ENCODE measurements around the gene EHBP1. TPM values are rescaled to one million over a fixed set of nuclear protein-coding genes. Genes with fewer than 3 reads are reported as not detected.

The EHBP1 gene
- total and polyA plus RNA-seq, 2 experiments from 2014 or later: 11.7 to 30.8 TPM

GRCh38 chr2:62966991-62967390 is 261.5 kb downstream of the EHBP1 start:
- Histone ChIP-seq H3K4me3 (no peak overlapping the region), H3K9me3 (ENCODE audit: low read depth) (no peaks in the 10 kb centered on the region), H3K27ac (no peak overlapping the region), H3K27me3 (no peaks in the 10 kb centered on the region), H3K4me1 (ENCODE audit: low read depth) (peaks cover 9% of the 10 kb centered on the region), H3K36me3 (no peaks in the 10 kb centered on the region)
- no peak for DNase-seq (ENCODE audit: low read depth in 1 of 2, low spot score in 1 of 2)
- no peak for TF ChIP-seq CTCF (IDR thresholded peaks at IDR 0.05; ENCODE audit: low read depth, low read length)

DNA sequence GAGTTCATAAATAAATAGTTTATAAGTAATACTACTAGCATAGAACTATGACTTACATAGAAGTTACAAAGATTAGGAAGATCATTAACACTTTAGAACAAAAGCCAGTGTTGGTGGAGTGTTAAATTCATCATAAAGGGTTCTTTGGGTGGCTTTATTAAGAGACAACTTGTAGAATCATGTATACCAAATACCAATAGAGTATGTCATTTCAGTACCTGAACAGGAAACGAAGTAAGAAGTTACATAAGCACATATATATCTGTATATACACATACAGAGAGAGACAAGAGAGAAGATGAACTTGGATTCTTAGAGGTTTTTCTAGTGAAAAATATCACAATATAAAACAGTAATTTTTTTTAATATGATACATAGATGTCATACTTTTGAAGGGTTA is 262.7 kb downstream of the EHBP1 start:
- no peak overlapping the region for H3K4me3 ChIP-seq
- H3K27ac ChIP-seq: no peak overlapping the region
- TF ChIP-seq CTCF (IDR thresholded peaks at IDR 0.05; ENCODE audit: low read depth, low read length): no peak
- H3K36me3 ChIP-seq: no peaks in the 10 kb centered on the region
- peaks cover 9% of the 10 kb centered on the region for H3K4me1 ChIP-seq (ENCODE audit: low read depth)
- no peaks in the 10 kb centered on the region for H3K9me3 ChIP-seq (ENCODE audit: low read depth)
- H3K27me3 ChIP-seq: no peaks in the 10 kb centered on the region
- DNase-seq (ENCODE audit: low read depth in 1 of 2, low spot score in 1 of 2): no peak

DNA sequence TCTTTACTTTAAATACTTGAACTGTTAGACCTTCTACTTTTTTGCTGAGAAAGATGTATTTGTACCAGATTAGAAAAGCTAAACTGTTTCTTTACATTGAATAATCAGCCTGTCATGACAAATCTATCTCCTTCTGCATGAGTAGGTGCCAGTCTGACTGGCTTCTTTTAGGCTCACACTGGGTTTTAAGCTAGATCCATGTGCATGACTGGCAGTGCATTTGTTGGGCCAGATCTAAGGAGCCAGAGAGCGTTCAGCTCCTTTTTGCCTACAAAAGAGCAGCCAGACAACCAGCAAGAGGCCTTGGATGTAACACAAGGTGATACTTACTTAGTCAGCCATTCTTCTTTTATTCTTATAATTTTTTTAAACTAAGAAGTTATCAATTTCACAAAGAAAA is 263.2 kb downstream of the EHBP1 start:
- DNase-seq (ENCODE audit: low read depth in 1 of 2, low spot score in 1 of 2): no peak

DNA sequence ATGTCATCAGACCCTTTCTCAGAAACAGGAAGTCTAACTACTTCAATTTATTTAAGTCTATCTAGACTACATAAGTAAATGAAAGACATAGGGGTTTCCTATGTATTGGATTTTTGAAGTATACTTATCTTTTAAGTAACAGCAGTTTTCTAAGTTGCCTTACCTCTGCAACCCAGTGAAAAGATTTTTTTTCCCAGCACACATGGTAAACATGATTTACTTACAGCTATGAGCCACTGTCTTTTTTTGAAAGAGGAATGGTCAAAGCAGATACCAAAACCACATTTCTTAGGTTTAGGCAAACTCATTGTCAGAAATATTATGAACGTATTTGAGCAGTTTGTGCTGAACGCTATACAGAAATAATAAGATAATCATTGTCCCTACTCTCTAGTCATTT is 266.4 kb downstream of the EHBP1 start:
- H3K4me1 ChIP-seq (ENCODE audit: low read depth): no peaks in the 10 kb centered on the region
- no peak overlapping the region for H3K4me3 ChIP-seq
- no peak for TF ChIP-seq CTCF (IDR thresholded peaks at IDR 0.05; ENCODE audit: low read depth, low read length)
- no peaks in the 10 kb centered on the region for H3K9me3 ChIP-seq (ENCODE audit: low read depth)
- H3K27ac ChIP-seq: no peak overlapping the region
- DNase-seq (ENCODE audit: low read depth in 1 of 2, low spot score in 1 of 2): no peak
- H3K36me3 ChIP-seq: no peaks in the 10 kb centered on the region
- H3K27me3 ChIP-seq: no peaks in the 10 kb centered on the region

More for the DNA sequence above, 263.2 kb downstream of the EHBP1 start:
- Histone ChIP-seq H3K4me3 (no peak overlapping the region), H3K27me3 (no peaks in the 10 kb centered on the region), H3K27ac (no peak overlapping the region), H3K36me3 (no peaks in the 10 kb centered on the region), H3K4me1 (ENCODE audit: low read depth) (peaks cover 9% of the 10 kb centered on the region), H3K9me3 (ENCODE audit: low read depth) (no peaks in the 10 kb centered on the region)
- no peak for TF ChIP-seq CTCF (IDR thresholded peaks at IDR 0.05; ENCODE audit: low read depth, low read length)

- TF ChIP-seq CTCF (IDR thresholded peaks at IDR 0.05; ENCODE audit: low read depth, low read length): no peak
- Histone ChIP-seq H3K36me3 (no peaks in the 10 kb centered on the region), H3K9me3 (ENCODE audit: low read depth) (no peaks in the 10 kb centered on the region), H3K4me1 (ENCODE audit: low read depth) (no peaks in the 10 kb centered on the region), H3K4me3 (no peak overlapping the region), H3K27ac (no peak overlapping the region), H3K27me3 (no peaks in the 10 kb centered on the region)
- DNase-seq (ENCODE audit: low read depth in 1 of 2, low spot score in 1 of 2): no peak
Observed at GRCh38 chr2:62972601-62973000, 267.1 kb downstream of the EHBP1 start.

- Histone ChIP-seq H3K9me3 (ENCODE audit: low read depth) (no peaks in the 10 kb centered on the region), H3K36me3 (no peaks in the 10 kb centered on the region), H3K4me3 (no peak overlapping the region), H3K27me3 (no peaks in the 10 kb centered on the region), H3K4me1 (ENCODE audit: low read depth) (no peaks in the 10 kb centered on the region), H3K27ac (no peak overlapping the region)
- TF ChIP-seq CTCF (IDR thresholded peaks at IDR 0.05; ENCODE audit: low read depth, low read length): no peak
- no peak for DNase-seq (ENCODE audit: low read depth in 1 of 2, low spot score in 1 of 2)
Observed at GRCh38 chr2:62974999-62975398, 269.5 kb downstream of the EHBP1 start.
